Osteoblast (primary cell): Measurements from ENCODE around the gene FAM219A. TPM values are rescaled to one million over a fixed set of nuclear protein-coding genes. Genes with fewer than 3 reads are reported as not detected.

Source experiments
- DNase-seq: peaks from one replicate; pipeline ENCODE4 v3.0.0; 2011; ENCODE audit warnings: low spot score, mixed read lengths; ENCODE audit not compliant: insufficient read length; ENCODE audit errors: missing footprints
- H2AFZ ChIP-seq: 2 replicates; pipeline ENCODE4 v1.6.0; 2011; ENCODE audit warnings: mild to moderate bottlenecking, low read length
- H3K27ac ChIP-seq: 2 replicates; pipeline ENCODE4 v1.5.1; 2011; ENCODE audit warnings: mild to moderate bottlenecking, low read depth, low read length, moderate library complexity
- H3K27me3 ChIP-seq: 2 replicates; pipeline ENCODE4 v1.6.0; 2012; ENCODE audit warnings: mild to moderate bottlenecking, control low read depth, inconsistent platforms, low read length, moderate library complexity; ENCODE audit not compliant: insufficient read depth
- H3K36me3 ChIP-seq: 2 replicates; pipeline ENCODE4 v1.5.1; 2011; ENCODE audit warnings: mild to moderate bottlenecking, low read length, control low read depth, moderate library complexity; ENCODE audit not compliant: insufficient read depth
- H3K4me1 ChIP-seq: 2 replicates; pipeline ENCODE4 v1.5.1; 2011; ENCODE audit warnings: mild to moderate bottlenecking, low read length, control low read depth, moderate library complexity; ENCODE audit not compliant: insufficient read depth
- H3K4me2 ChIP-seq: 2 replicates; pipeline ENCODE4 v1.6.0; 2011; ENCODE audit warnings: mild to moderate bottlenecking, low read length; ENCODE audit not compliant: insufficient read depth
- H3K4me3 ChIP-seq: fragments of 200-600 bp; sonication (generic); 3 replicates; pipeline ENCODE4 v1.5.1; 2012; ENCODE audit warnings: mild to moderate bottlenecking, low read length, inconsistent platforms; ENCODE audit not compliant: insufficient read depth
- H3K79me2 ChIP-seq: 2 replicates; pipeline ENCODE4 v1.6.0; 2012; ENCODE audit warnings: mild to moderate bottlenecking, low read length, control low read depth, inconsistent platforms; ENCODE audit not compliant: insufficient read depth
- H3K9me3 ChIP-seq: 2 replicates; pipeline ENCODE4 v1.5.1; 2011; ENCODE audit warnings: low read depth, low read length, control low read depth
- H4K20me1 ChIP-seq: 2 replicates; pipeline ENCODE4 v1.6.0; 2012; ENCODE audit warnings: mild to moderate bottlenecking, low read length, control low read depth; ENCODE audit not compliant: insufficient read depth
- CTCF ChIP-seq: IDR thresholded peaks from 2 replicates; pipeline ENCODE4 v1.5.1; 2011; ENCODE audit warnings: mild to moderate bottlenecking, low read depth, low read length, moderate library complexity; ENCODE audit errors: extremely low read depth
- total RNA-seq: library from RNA; depleted of rRNA; stranded (reverse); fragments of >200 nt; gene quantifications from 2 replicates; pipeline ENCODE4 v1.2.3, GENCODE V29; 2012

The FAM219A gene
- total RNA-seq, 1 donor, result 9.4 TPM

DNA sequence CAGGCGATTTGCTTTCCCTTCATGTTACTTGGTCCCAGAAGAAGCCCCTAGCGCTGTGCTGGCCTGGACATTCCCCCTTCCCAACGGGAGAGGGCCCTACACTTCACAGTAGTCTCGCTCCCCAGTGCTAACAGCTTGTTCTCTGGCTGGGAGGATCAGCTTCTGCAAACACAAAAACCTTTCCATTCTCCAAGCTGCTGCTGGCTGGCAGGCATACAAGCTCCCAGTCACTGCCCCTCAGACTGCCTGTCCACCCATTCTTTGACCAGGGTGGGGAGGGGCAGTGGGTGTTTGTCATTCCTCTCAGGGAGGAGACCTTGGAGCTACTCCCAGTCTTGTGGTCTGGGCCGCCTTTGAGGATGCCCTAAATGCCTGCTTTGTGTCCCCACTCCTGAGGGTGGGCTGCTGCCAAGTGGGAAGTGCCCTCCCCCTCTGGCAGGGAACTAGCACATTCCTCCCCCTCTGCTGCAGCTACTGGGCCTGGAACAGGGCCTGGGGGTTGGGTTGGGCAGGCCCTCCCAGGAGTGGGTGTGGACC lies 43.6 kb upstream of the FAM219A start:
- peak; percentile 33 for TF ChIP-seq CTCF
- H3K4me1 ChIP-seq, result peaks cover 6% of the 10 kb centered on the region
- no peaks in the 10 kb centered on the region for H3K79me2 ChIP-seq
- no peak overlapping the region for H3K4me3 ChIP-seq
- H3K27me3 ChIP-seq, result peaks cover 20% of the 10 kb centered on the region
- H4K20me1 ChIP-seq, result no peaks in the 10 kb centered on the region
- peak; percentile 85 for DNase-seq
- no peaks in the 10 kb centered on the region for H3K9me3 ChIP-seq
- H3K36me3 ChIP-seq, result no peaks in the 10 kb centered on the region
- no peak overlapping the region for H3K27ac ChIP-seq
- H3K4me2 ChIP-seq, result no peak overlapping the region
- no peak overlapping the region for H2AFZ ChIP-seq

DNA sequence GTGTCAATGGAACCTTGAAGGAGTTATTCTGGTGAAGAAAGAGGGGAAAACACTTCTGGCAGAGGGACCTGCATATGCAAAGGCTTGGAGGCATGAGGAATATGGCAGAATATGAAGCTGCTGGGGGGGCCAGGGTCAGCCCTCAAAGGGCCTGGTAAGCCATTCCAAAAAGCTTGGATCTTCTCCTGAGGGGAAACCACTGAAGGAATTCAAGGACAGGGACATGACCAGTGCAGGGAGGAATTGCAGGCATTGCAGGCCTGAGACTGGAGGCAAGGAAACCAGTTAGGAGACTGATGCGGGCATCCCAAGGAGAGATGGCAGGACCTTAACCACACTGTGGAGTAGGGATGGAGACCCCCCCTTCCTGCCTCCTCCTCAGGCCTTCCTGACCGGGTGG lies 43.0 kb upstream of the FAM219A start:
- no peak overlapping the region for H3K4me2 ChIP-seq
- no peaks in the 10 kb centered on the region for H3K36me3 ChIP-seq
- H3K79me2 ChIP-seq, result no peaks in the 10 kb centered on the region
- no peak overlapping the region for H3K4me3 ChIP-seq
- H3K4me1 ChIP-seq, result peaks cover 6% of the 10 kb centered on the region
- no peaks in the 10 kb centered on the region for H3K9me3 ChIP-seq
- no peak for TF ChIP-seq CTCF
- H2AFZ ChIP-seq, result no peak overlapping the region
- H4K20me1 ChIP-seq, result no peaks in the 10 kb centered on the region
- peak; percentile 67 for DNase-seq
- peaks cover 18% of the 10 kb centered on the region for H3K27me3 ChIP-seq
- H3K27ac ChIP-seq, result no peak overlapping the region

- DNase-seq, result no peak
Observed at GRCh38 chr9:34500623-34501267, 42.4 kb upstream of the FAM219A start.

More at GRCh38 chr9:34500623-34501267, 42.4 kb upstream of the FAM219A start:
- Histone ChIP-seq H3K4me3 (no peak overlapping the region), H3K36me3 (no peaks in the 10 kb centered on the region), H3K79me2 (no peaks in the 10 kb centered on the region), H3K27ac (no peak overlapping the region), H3K4me2 (no peak overlapping the region), H3K9me3 (no peaks in the 10 kb centered on the region), H3K27me3 (peaks cover 18% of the 10 kb centered on the region), H2AFZ (no peak overlapping the region), H4K20me1 (no peaks in the 10 kb centered on the region), H3K4me1 (peaks cover 6% of the 10 kb centered on the region)
- TF ChIP-seq CTCF, result peak; percentile 99
